ENCODE results near the gene MRPL19. TPM values are rescaled to one million over a fixed set of nuclear protein-coding genes. Genes with fewer than 3 reads are reported as not detected.

MRPL19 gene
- total and polyA plus RNA-seq, 2 of the 13 experiments (the other 11 are each of a cell fraction or from before 2014, with no cell fraction given) = 43.2 to 163 TPM

- TF ChIP-seq MNT (IDR thresholded peaks at IDR 0.05) (peak; percentile 7; the same call in 1 of the 2 replicates), ZBTB25 (CRISPR knock-in tag; IDR thresholded peaks at IDR 0.05) (peak; percentile 71; the same call in 1 of the 2 replicates), RNF2 (conservative IDR thresholded peaks at IDR 0.05; ENCODE audit: low read depth) (peak; percentile 99), ZNF326 (CRISPR knock-in tag; IDR thresholded peaks at IDR 0.05; ENCODE audit: borderline replicate concordance) (peak; percentile 83; the same call in 1 of the 2 replicates), GPN1 (CRISPR knock-in tag; IDR thresholded peaks at IDR 0.05; ENCODE audit: borderline replicate concordance) (peak; percentile 97), ZFP36L1 (CRISPR knock-in tag; IDR thresholded peaks at IDR 0.05) (peak; percentile 95; the same call in 1 of the 2 replicates), ZBTB26 (CRISPR knock-in tag; IDR thresholded peaks at IDR 0.05; ENCODE audit: borderline replicate concordance) (peak; percentile 99), ZSCAN29 (CRISPR knock-in tag; conservative IDR thresholded peaks at IDR 0.05) (peak; percentile 94), BORCS8-MEF2B (CRISPR knock-in tag; IDR thresholded peaks at IDR 0.05) (peak; percentile 100), TAF15 (IDR thresholded peaks at IDR 0.05; ENCODE audit: low read depth, low read length, poor library complexity, severe bottlenecking) (no peak), GATAD2A (CRISPR knock-in tag; IDR thresholded peaks at IDR 0.05) (no peak; the same call in 1 of the 2 replicates), STAG1 (CRISPR knock-in tag; IDR thresholded peaks at IDR 0.05) (peak; percentile 32; the same call in 1 of the 2 replicates), TCF7L2 (IDR thresholded peaks at IDR 0.05; ENCODE audit: low read depth, low read length) (no peak), HOMEZ (CRISPR knock-in tag; IDR thresholded peaks at IDR 0.05; ENCODE audit: low read depth) (peak; percentile 52), ZNF253 (CRISPR knock-in tag; IDR thresholded peaks at IDR 0.05; ENCODE audit: borderline replicate concordance) (peak; percentile 99), MBD4 (IDR thresholded peaks at IDR 0.05; ENCODE audit: borderline replicate concordance, low read length) (peak; percentile 10; the same call in 1 of the 2 replicates), NFATC3 (CRISPR knock-in tag; IDR thresholded peaks at IDR 0.05) (peak; percentile 98), BCL3 (CRISPR knock-in tag; IDR thresholded peaks at IDR 0.05) (peak; percentile 100), MTA1 (CRISPR knock-in tag; IDR thresholded peaks at IDR 0.05; ENCODE audit: borderline replicate concordance) (peak; percentile 99; the same call in 1 of the 2 replicates), RCOR2 (CRISPR knock-in tag; IDR thresholded peaks at IDR 0.05) (no peak; the same call in 1 of the 2 replicates), CC2D1A (CRISPR knock-in tag; IDR thresholded peaks at IDR 0.05) (peak; percentile 97), ARHGAP35 (CRISPR knock-in tag; IDR thresholded peaks at IDR 0.05; ENCODE audit: borderline replicate concordance) (peak; percentile 100)
Observed at GRCh38 chr2:75710577-75711253, 64.1 kb downstream of the MRPL19 start, which contains the start of gene GCFC2 (continued).

Data from HepG2 (cell line).